Measurements from ENCODE around the gene PTPRZ1.

- TF ChIP-seq CTCF (IDR thresholded peaks at IDR 0.05; ENCODE audit: control extremely low read depth in 1 of 3, insufficient read depth in 1 of 3, low read depth in 1 of 3, low read length in 3 of 3), result no peak
- TF ChIP-seq SIN3A (conservative IDR thresholded peaks at IDR 0.05 in 1 of 2, IDR thresholded peaks at IDR 0.05 in 1 of 2; ENCODE audit: low read depth in 1 of 2, low read length in 2 of 2), result no peak
Measured at GRCh38 chr7:122038904-122039303, 165.9 kb downstream of the PTPRZ1 start.

Data from H1 (cell line).